Progenitor cell of endocrine pancreas (in vitro differentiated cells): ENCODE data around the gene DPPA3. TPM values are rescaled to one million over a fixed set of nuclear protein-coding genes. Genes with fewer than 3 reads are reported as not detected.
"Not testable (repeated sequence)": the region's sequence is repeated elsewhere in the genome, so short reads cannot be mapped to it uniquely, and the experiment has no call there.

Experiments used
- DNase-seq: peaks from one replicate; pipeline ENCODE4 v3.0.0; 2021; ENCODE audit warnings: low spot score; ENCODE audit not compliant: unreplicated experiment
- H3K27ac Mint-ChIP-seq: 2 replicates; pipeline ENCODE4 v1.8.0; 2021; ENCODE audit warnings: mild to moderate bottlenecking, moderate library complexity, mixed read lengths
- H3K27me3 Mint-ChIP-seq: 2 replicates; pipeline ENCODE4 v1.8.0; 2021; ENCODE audit warnings: mixed read lengths
- H3K36me3 Mint-ChIP-seq: 2 replicates; pipeline ENCODE4 v1.8.0; 2022; ENCODE audit warnings: mixed read lengths; ENCODE audit not compliant: insufficient read depth
- H3K4me1 Mint-ChIP-seq: 2 replicates; pipeline ENCODE4 v1.8.0; 2021; ENCODE audit warnings: low read depth, mixed read lengths
- H3K4me3 Mint-ChIP-seq: 2 replicates; pipeline ENCODE4 v1.8.0; 2021; ENCODE audit warnings: low read depth, mild to moderate bottlenecking, moderate library complexity, mixed read lengths
- H3K9me3 Mint-ChIP-seq: 2 replicates; pipeline ENCODE4 v1.8.0; 2021; ENCODE audit warnings: low read depth, mixed read lengths
- total RNA-seq: library from RNA; stranded (reverse); gene quantifications from 2 replicates; pipeline ENCODE4 v1.2.1, GENCODE V29; 2021
- TF ChIP-seq, protein P1 (sequence below): fragments of 200-600 bp; sonication (generic); IDR thresholded peaks from one replicate; pipeline ENCODE4 v1.5.0; 2021; ENCODE audit warnings: antibody characterized with exemption, mild to moderate bottlenecking; ENCODE audit not compliant: unreplicated experiment

The DPPA3 gene
- total RNA-seq, 1 donor from 2014 or later: not detected

DNA sequence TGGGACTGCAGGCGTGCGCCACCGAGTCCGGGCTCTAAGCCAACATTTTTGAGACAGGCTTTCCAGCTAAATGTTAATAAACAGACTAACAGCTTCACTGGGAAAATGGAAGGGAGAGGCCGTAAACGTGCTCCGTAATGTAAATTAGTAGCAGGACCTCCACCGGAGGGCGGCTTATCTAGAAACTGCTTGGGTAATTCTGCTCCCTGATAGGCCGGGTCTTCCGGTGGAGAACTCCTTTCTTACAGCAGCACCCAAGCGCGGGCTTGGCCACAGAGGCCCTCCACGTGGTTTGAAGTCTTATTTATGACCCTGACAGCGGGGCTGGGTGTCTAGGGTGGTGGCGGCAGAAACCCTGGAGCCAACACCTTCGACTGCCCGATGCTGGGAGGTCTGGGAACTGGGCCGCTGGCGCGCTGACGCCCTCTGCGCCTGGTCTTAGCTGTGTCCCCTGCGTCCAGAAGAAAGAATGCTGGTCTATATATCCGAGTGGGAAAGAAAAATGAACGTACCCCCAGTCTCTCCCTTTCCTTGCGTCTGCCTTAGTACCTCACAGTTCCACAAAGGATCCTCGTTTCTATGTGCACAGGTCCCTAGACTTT, 1.7 kb downstream of the DPPA3 start:
- no peak for DNase-seq

DNA sequence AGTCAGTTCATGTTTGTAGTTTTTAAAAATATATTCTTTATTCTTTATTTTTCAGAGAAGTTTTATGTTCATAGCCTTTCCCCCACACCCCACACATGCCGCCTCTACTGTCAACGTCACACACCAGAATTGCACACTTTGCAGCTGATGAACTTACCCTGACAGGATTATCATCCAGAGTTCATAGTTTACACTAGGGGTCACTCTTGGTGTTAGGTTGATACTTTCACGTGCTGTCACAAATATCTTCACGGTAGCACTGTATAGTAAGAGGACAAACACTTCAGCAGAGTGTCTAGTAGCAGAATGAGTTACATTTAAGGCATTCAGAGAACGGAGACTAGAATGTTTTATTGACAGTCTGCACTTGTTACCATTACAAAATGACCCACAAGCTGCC, 5.1 kb downstream of the DPPA3 start:
- no peak for DNase-seq
- Mint-ChIP-seq H3K27ac (no peak overlapping the region), H3K36me3 (no peaks in the 10 kb centered on the region), H3K4me3 (no peak overlapping the region), H3K4me1 (peaks cover under 1% of the 10 kb centered on the region), H3K27me3 (peaks cover under 1% of the 10 kb centered on the region), H3K9me3 (peaks cover 8% of the 10 kb centered on the region)
- TF ChIP-seq, protein P1, sequence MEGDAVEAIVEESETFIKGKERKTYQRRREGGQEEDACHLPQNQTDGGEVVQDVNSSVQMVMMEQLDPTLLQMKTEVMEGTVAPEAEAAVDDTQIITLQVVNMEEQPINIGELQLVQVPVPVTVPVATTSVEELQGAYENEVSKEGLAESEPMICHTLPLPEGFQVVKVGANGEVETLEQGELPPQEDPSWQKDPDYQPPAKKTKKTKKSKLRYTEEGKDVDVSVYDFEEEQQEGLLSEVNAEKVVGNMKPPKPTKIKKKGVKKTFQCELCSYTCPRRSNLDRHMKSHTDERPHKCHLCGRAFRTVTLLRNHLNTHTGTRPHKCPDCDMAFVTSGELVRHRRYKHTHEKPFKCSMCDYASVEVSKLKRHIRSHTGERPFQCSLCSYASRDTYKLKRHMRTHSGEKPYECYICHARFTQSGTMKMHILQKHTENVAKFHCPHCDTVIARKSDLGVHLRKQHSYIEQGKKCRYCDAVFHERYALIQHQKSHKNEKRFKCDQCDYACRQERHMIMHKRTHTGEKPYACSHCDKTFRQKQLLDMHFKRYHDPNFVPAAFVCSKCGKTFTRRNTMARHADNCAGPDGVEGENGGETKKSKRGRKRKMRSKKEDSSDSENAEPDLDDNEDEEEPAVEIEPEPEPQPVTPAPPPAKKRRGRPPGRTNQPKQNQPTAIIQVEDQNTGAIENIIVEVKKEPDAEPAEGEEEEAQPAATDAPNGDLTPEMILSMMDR: peak; percentile 50

More for the DNA sequence above, 1.7 kb downstream of the DPPA3 start:
- Mint-ChIP-seq H3K36me3 (no peaks in the 10 kb centered on the region), H3K4me1 (peaks cover 2% of the 10 kb centered on the region), H3K27me3 (peaks cover 13% of the 10 kb centered on the region), H3K4me3 (no peak overlapping the region), H3K9me3 (peaks cover 8% of the 10 kb centered on the region), H3K27ac (no peak overlapping the region)
- TF ChIP-seq, protein P1: no peak

DNA sequence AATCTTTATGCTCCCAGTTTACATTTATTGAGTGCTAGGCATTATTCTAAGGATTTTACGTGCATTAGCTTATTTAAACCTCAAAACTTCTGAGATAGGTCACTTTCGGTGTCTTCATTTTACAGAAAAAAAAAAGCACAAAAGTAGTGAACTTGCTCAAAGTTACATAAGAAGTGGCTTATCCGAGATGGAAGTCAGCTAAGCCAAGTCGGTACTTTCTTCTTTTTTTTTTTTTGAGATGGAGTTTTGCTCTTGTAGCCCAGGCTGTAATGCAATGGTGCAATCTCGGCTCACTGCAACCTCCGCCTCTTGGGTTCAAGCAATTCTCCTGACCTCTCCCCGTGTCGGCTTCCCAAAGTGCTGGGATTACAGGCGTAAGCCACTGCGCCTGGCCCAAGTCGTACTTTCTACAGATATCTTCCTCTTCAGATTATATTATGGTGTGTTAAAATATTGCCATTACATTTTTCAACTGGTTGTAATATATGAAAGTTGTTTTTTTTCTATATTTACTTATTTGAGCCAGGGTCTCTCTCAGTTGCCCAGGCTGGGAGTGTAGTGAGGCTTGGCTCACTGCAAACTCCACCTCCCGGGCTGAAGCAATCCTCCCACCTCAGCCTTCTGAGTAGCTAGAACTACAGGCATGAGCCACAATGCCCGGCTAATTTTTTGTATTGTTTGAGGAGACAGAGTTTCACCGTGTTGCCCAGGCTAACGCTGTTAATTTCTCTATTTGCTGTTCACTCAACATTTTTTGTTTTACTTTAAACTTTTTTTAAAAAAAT, 8.9 kb downstream of the DPPA3 start:
- H3K36me3 Mint-ChIP-seq: no peaks in the 10 kb centered on the region
- H3K4me3 Mint-ChIP-seq: no peak overlapping the region
- H3K27me3 Mint-ChIP-seq: no peaks in the 10 kb centered on the region
- H3K4me1 Mint-ChIP-seq: no peaks in the 10 kb centered on the region
- H3K9me3 Mint-ChIP-seq: no peaks in the 10 kb centered on the region
- no peak for DNase-seq
- TF ChIP-seq, protein P1: no peak
- no peak overlapping the region for H3K27ac Mint-ChIP-seq

DNA sequence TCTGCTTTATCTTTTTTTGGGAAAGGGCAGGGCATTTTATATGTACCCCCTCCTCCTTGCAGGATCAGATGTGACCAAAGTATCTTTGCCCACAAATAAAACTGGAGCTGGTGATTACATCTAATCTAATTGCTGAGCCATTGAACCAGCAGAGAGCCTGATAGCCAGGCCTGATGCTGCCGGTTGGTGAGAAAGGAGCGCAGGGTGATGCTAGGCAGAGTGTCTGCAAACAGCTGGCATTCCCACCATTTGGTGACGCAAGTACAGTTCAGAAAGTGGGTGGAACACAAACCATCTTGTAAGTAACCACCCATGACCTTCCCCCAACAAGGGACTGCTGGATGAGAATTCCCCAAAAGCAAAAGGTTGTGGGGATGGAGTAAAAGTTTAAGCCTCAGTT, 12.7 kb downstream of the DPPA3 start:
- TF ChIP-seq, protein P1: no peak
- H3K4me1 Mint-ChIP-seq: no peaks in the 10 kb centered on the region
- no peaks in the 10 kb centered on the region for H3K27me3 Mint-ChIP-seq
- H3K36me3 Mint-ChIP-seq: no peaks in the 10 kb centered on the region
- H3K27ac Mint-ChIP-seq: no peak overlapping the region
- no peak overlapping the region for H3K4me3 Mint-ChIP-seq
- peaks cover 4% of the 10 kb centered on the region for H3K9me3 Mint-ChIP-seq
- DNase-seq: no peak

DNA sequence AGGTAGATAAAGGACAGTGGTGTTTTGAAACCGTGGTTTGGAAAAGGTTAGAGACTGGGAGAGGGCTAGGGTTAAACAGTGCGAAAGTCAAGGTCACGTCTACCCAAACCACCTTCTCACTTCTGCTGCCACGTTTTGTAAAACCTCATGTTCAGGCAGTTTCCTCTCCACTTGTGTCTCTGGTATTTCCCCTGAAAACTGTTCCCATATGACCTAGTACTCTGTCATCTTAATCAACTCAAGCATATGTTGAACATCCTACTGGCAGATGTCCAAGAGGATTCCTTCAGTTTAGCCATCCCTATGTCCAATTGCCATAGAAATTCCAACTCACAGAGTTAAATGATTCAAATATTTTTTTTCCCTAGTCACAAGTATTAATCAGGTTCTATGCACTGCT, 18.5 kb downstream of the DPPA3 start:
- Mint-ChIP-seq H3K27ac (no peak overlapping the region), H3K9me3 (peaks cover 4% of the 10 kb centered on the region), H3K4me3 (no peak overlapping the region), H3K4me1 (peaks cover 8% of the 10 kb centered on the region), H3K36me3 (no peaks in the 10 kb centered on the region), H3K27me3 (peaks cover 3% of the 10 kb centered on the region)
- no peak for DNase-seq
- TF ChIP-seq, protein P1: no peak

DNA sequence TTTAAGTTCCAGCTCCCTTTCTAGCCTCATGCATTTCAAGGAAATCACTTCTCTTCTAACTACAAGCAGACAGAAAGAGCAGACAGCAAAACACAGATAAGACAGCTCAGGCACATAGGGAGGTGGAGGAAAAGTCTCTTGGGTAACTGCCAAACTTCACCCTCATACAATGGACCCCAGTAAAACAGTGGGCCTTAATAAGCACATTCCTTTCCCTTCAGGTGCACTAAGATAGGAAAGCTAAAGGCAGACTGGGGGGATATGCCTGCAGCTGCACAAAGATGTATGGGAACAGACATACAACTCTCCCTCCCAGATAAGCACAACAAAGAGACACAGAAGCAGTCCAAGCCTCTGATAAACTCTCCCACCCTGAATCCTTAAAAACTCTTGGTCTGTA, 19.8 kb downstream of the DPPA3 start:
- peak overlapping the region; percentile 21 for H3K27ac Mint-ChIP-seq
- H3K4me1 Mint-ChIP-seq, H3K36me3 Mint-ChIP-seq, H3K27me3 Mint-ChIP-seq, H3K9me3 Mint-ChIP-seq, DNase-seq, H3K4me3 Mint-ChIP-seq: not testable (repeated sequence)
